ENCODE results near the gene FBXL17.

The FBXL17 gene

GRCh38 chr5:107980923-107981692 lies 400.8 kb downstream of the FBXL17 start:
- DNase-seq = no peak

DNA sequence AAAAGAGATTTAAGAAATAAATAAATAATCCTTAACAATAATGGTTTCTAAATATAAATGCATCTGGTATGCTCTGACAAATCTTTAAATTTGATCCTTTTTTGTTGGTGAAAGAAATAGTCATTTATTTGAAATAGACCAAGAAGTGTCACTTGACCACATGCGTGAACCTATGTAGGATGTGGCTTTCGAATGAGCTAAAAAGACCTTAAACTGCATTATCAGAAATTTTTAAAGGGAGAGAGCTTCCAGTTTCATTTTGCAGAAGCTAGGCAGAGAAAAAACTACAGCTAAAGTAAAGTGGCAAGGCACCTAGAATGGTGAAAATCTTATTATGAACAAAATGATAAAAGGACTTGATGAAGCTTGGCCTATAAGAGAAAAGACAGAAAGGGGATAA lies 402.0 kb downstream of the FBXL17 start:
- peak in 1 of 2 donors; percentile 26 for DNase-seq

DNA sequence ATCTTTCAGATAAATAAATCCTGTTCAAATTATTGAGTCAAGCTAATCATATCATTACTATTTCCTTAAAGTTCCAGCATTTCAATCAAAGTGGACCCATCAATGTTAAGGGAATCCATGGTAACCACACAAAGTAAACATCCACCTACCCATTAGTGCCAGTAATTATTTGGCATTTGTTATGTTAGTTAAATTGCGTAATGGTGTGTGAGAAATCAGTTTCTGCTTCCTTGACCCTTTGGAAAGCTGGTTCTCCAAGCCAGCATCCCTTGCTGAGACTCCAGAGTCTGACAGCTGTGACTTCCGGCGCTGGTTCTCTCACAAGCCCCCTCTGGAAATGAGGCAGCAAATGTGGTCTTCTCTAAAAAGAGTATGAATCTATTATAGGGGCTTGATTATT lies 402.6 kb downstream of the FBXL17 start:
- DNase-seq = no peak

- DNase-seq = no peak
These were observed 404.3 kb downstream of the FBXL17 start for GRCh38 chr5:107977550-107978071.

DNA sequence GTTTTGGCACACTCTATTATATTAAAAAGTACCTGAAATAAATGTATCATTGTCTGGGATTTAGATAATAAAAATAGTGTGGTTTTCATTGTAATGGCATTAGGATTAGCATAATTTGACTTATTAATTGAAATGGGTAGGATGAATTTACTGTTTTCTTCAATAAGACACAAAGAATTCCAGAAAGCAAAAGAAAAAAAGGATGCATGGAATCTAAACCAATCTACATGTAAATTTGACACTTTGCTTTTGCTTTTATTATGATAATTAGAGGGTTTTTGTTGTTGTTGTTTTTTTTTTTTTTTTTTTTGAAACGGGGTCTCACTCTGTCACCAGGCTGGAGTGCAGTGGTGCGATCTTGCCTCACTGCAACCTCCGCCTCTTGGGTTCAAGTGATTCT lies 406.3 kb downstream of the FBXL17 start:
- DNase-seq = no peak

DNA sequence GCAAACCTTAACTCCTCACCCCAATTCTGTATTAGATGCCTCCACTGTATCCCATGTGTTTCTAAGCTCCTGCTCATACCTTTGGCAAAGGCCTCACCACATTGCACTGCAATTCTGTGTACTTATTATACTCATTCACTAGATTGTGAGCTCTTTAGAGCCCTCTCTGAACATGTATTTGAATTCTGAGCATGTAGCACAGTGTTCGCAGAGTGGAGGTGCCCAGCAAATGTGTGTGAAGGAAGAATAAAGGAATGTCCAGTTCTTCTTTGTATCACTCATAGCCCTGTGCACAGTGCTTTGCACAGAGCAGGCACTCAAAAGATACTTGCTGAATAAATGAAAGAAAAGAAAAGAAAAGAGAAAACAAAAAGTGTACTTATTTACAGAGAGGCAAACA lies 410.1 kb downstream of the FBXL17 start:
- DNase-seq = no peak

- no peak for DNase-seq
These were observed 412.1 kb downstream of the FBXL17 start for GRCh38 chr5:107969847-107970246.

- no peak for DNase-seq
These were observed 412.9 kb downstream of the FBXL17 start for GRCh38 chr5:107968998-107969397.

GRCh38 chr5:107968406-107968843 lies 413.5 kb downstream of the FBXL17 start:
- DNase-seq = no peak

DNA sequence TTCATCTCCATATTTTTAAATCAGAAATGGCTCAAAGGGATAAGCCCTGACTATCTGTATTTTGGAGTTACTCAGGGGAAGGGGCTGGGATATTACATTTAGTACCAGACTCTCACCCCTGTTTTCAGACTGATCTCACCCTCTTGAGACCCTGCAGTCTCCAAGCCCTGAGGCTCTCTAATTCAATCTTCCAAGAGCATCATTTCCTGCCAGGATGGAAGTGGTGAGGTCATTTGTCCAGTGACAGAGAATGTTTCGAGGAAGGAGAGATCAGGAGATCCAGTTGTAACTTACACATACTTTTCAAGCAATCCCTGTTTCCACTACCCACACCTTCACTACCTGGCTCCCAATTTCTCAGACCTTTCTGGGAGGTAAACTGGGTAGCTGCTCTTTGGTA lies 415.7 kb downstream of the FBXL17 start:
- no peak for DNase-seq

- no peak for DNase-seq
These were observed 417.2 kb downstream of the FBXL17 start for GRCh38 chr5:107964722-107965121.

DNA sequence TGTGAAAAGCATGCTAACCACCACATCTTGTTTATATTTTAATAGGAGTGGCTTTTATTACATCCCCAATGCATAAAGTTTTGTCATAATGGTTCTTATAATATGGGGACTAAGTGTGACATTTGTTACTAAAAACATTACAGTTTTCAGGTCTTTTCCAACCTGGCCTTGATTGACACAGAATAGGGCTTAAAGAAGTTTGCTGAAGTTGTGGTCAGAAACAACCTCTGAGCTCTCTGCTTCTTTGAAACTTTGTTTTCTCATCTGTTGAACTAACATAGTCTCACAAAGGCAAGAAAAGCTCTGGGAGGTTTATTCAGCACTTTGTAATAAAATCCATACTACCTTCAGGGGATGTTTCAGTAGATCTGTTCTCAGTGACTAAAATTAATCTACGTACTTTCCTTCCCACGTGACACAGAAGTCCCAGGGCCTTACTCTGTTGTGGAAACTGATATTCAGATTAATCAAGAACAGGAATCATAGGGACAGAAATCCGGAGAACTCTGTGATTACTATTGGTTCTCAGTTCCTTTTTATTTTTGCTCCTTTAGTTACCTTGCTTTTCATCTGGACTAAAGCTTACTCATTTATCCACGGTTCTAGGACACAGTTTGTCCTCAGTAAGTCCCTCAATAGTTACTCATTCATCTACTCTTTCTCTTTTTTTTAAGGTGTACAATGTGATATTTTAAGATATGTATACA lies 422.2 kb downstream of the FBXL17 start:
- no peak for DNase-seq

DNA sequence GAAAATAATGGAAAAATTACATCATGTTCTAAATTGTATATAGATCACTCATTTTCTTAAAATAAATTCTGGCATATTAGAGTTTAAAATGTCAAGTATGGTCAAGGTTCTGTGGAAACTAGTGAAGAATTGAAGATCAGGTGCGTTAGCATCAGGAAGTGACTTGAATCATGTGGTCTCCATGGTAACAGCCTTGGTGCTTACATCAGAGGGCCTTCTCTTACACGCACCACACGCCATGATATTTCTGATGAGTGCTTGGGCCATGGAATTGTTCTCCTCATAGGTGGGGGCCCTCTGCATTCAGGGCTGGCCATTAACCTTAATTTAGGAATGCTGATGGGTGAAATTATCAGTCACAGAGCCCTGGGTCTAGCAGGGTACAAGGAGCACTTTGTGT lies 423.0 kb downstream of the FBXL17 start:
- DNase-seq = no peak

- no peak for DNase-seq
These were observed 423.5 kb downstream of the FBXL17 start for GRCh38 chr5:107958432-107958831.

- DNase-seq = no peak
These were observed 424.8 kb downstream of the FBXL17 start for GRCh38 chr5:107957051-107957450.

GRCh38 chr5:107955321-107955720 lies 426.6 kb downstream of the FBXL17 start:
- no peak for DNase-seq

DNA sequence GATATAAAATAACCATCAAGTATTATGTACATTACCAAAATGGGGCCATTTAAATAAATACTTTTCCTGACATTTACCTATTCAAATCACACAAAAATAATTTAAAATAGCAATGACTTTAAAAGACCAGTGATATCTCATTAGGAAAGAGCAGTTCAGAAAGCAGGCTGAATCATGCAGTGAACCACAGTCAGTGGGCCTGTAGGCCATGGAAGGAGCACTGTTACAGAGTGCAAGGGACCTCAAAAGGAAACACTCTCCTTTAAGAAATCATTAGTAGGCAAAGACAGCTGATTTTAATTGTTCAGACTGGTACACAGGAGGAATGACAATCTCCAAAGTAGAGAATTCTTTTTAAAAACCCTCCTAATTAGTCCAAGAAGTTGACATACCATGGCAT lies 427.6 kb downstream of the FBXL17 start:
- DNase-seq = no peak

- DNase-seq = no peak
These were observed 429.4 kb downstream of the FBXL17 start for GRCh38 chr5:107952450-107952849.

- DNase-seq = no peak
These were observed 430.6 kb downstream of the FBXL17 start for GRCh38 chr5:107951309-107951708.

DNA sequence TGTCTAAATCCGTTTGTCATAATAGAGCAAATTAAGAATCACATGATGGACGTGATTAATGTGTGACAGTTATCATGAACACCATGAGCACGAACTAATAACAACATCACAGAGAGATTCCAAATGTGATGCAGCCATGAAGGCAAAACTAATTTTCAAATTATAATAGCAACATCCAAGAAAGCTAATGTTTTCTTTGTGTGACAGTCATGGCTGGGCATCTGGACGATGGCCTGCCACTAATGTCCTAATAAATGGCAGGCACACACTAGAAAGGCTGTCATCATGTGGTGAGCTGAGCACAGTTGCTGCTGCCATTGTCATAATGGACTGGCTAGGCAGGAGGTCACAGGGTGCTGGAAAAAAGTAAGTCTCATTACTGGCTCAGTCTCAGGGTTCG lies 431.1 kb downstream of the FBXL17 start:
- DNase-seq = no peak

DNA sequence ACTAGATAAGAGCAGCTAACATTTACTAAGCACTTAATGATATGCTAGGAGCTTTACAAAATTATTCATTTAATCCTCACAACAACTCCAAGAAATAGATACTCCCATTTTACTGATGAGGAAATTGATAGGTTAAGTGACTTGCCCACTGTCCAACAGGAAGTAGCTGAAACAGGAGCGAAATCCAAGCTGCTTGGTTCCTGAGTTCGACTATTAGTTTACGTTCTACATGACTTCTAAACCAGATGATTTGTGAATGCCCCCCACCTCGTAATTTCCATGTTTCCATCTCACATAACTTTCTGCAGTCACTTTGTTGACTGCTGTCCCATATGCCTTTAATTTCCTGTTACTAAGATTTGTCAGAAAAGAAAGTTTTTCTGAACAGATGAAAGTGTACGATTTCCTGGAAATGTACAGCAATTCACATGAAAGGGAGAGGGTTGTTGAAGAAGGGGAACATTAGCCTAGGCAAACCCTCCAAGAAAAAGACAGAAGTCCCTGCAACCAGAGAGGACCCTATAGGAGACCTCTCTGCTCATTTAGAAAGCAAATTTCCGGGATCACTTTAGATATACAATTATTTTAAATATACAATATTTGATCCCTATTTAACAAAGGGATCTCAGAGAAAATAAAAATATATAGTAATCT lies 432.1 kb downstream of the FBXL17 start:
- DNase-seq = no peak

DNA sequence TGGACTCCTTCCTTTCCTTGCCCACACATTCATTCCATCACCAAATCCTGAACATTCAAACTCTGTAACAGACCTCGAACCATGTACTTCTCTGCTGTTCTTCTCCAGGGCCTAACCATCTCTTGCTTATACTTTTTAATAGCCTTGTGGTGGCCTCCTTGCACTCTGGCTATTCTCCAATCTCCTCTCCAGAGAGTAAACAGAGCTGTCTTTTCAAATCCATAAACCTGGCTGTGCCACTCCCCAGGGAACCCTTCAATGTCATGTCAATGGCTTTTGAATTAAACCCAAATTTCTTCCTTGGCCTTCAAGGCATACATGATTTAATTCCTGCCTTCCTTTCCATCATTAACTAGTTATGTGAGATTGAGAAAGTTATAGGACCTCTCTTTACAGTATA lies 433.5 kb downstream of the FBXL17 start:
- no peak for DNase-seq

GRCh38 chr5:107945061-107945460 lies 436.8 kb downstream of the FBXL17 start:
- no peak for DNase-seq

DNA sequence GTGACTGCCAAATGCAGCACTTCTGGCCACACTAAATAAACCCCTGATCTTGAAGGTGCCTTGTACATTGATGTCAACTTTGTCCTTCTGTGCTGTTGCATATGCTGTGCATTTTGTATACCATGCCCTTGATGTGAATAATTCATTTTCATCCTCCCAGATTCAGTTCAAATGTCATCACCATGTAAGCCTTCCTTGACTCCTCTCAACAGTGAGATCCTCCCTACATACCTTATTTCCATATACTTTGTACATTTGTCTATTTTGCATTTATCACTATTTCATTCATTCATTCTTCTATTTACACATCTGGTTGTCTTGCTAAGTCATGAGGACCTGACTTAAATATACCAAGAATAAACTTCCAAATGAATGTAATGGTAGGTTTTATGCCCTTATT lies 438.0 kb downstream of the FBXL17 start:
- no peak for DNase-seq
